ENCODE results near the gene PFN1.

DNA sequence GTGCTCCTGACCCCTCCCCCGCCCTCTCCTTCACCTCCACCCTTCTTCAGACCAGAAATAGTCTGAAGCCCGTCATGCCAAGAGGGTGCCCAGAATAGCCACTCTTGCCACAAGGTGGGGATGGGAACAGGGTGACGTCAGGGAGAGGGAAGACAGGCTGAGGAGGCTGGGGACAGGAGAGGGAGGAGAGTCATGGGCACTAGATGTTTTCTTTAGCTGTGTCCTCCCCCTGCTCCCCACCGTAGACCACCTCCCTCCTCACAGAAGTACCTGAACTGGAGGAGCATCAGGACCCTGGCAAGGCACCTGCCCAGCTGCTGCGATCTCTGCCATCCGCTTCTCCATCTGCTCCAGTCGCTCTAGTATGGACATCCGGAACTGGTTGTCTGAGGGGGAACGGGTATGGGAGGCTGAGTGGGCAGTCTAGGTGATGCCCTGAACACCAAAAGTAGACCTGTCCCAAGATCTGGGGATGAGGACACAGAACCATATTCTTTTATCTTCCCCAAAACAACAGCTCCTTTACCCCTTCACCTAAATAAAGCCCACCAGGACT, 25.9 kb upstream of the PFN1 start:
- TF ChIP-seq, protein P1, sequence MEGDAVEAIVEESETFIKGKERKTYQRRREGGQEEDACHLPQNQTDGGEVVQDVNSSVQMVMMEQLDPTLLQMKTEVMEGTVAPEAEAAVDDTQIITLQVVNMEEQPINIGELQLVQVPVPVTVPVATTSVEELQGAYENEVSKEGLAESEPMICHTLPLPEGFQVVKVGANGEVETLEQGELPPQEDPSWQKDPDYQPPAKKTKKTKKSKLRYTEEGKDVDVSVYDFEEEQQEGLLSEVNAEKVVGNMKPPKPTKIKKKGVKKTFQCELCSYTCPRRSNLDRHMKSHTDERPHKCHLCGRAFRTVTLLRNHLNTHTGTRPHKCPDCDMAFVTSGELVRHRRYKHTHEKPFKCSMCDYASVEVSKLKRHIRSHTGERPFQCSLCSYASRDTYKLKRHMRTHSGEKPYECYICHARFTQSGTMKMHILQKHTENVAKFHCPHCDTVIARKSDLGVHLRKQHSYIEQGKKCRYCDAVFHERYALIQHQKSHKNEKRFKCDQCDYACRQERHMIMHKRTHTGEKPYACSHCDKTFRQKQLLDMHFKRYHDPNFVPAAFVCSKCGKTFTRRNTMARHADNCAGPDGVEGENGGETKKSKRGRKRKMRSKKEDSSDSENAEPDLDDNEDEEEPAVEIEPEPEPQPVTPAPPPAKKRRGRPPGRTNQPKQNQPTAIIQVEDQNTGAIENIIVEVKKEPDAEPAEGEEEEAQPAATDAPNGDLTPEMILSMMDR (IDR thresholded peaks at IDR 0.05) = no peak
- TF ChIP-seq POLR2A (IDR thresholded peaks at IDR 0.05) = no peak
- no peak for TF ChIP-seq EP300 (IDR thresholded peaks at IDR 0.05)
- no peak for TF ChIP-seq POLR2AphosphoS5 (IDR thresholded peaks at IDR 0.05)
